ENCODE data around the gene ENTPD8.
A peak's percentile ranks its signal among the peaks of the same experiment; 100 is the strongest.
"Not testable (repeated sequence)": the region's sequence is repeated elsewhere in the genome, so short reads cannot be mapped to it uniquely, and the experiment has no call there.

Gene ENTPD8

GRCh38 chr9:137475666-137476065 is 34.5 kb upstream of the ENTPD8 start:
- DNase-seq = no peak

- no peak for DNase-seq
Observed at GRCh38 chr9:137474271-137474670, 33.1 kb upstream of the ENTPD8 start.

GRCh38 chr9:137470785-137471184 is 29.6 kb upstream of the ENTPD8 start:
- DNase-seq = no peak

GRCh38 chr9:137467896-137468295 is 26.7 kb upstream of the ENTPD8 start:
- DNase-seq = no peak

- no peak for DNase-seq
Observed at GRCh38 chr9:137467161-137467581, 26.0 kb upstream of the ENTPD8 start.

GRCh38 chr9:137466389-137467085 is 25.4 kb upstream of the ENTPD8 start:
- DNase-seq = not testable (repeated sequence)

- no peak for DNase-seq
Observed at GRCh38 chr9:137465720-137466388, 24.7 kb upstream of the ENTPD8 start.

GRCh38 chr9:137465000-137465719 is 24.0 kb upstream of the ENTPD8 start:
- DNase-seq = no peak

- DNase-seq = no peak
Observed at GRCh38 chr9:137464291-137464999, 23.3 kb upstream of the ENTPD8 start.

- no peak for DNase-seq
Observed at GRCh38 chr9:137463931-137464290, 22.8 kb upstream of the ENTPD8 start.

- DNase-seq = no peak
Observed at GRCh38 chr9:137462986-137463930, 22.1 kb upstream of the ENTPD8 start.

GRCh38 chr9:137462396-137462985 is 21.3 kb upstream of the ENTPD8 start:
- no peak for DNase-seq

GRCh38 chr9:137461663-137462395 is 20.7 kb upstream of the ENTPD8 start:
- peak; percentile 89 for DNase-seq

- no peak for DNase-seq
Observed at GRCh38 chr9:137461316-137461662, 20.1 kb upstream of the ENTPD8 start.

- DNase-seq = no peak
Observed at GRCh38 chr9:137460363-137461315, 19.5 kb upstream of the ENTPD8 start.

- no peak for DNase-seq
Observed at GRCh38 chr9:137459601-137460362, 18.6 kb upstream of the ENTPD8 start.

- DNase-seq = peak; percentile 95
Observed at GRCh38 chr9:137459152-137459600, 18.0 kb upstream of the ENTPD8 start, which contains the start of gene NSMF. Gene NSMF, minus strand, starts transcription at chr9:137459334. Its CDS starts 232 bp downstream, at chr9:137459102.

GRCh38 chr9:137458194-137459151 is 17.3 kb upstream of the ENTPD8 start:
- no peak for DNase-seq
